Endometrial microvascular endothelial cells (primary cell): ENCODE data around the gene RDH12. TPM values are rescaled to one million over a fixed set of nuclear protein-coding genes. Genes with fewer than 3 reads are reported as not detected.
"Not testable (repeated sequence)": the region's sequence is repeated elsewhere in the genome, so short reads cannot be mapped to it uniquely, and the experiment has no call there.

Experiments
- in situ Hi-C: cut with HindIII; loops from 2 replicates; pipeline ENCODE4 v1.10.0; 2017; ENCODE audit warnings: low sequenced_read_pairs, low pct_unique_long_range_greater_than_20kb; ENCODE audit errors: inconsistent ontology term
- total RNA-seq: library from RNA; depleted of rRNA; stranded (reverse); fragments of >200 nt; gene quantifications from one replicate; pipeline ENCODE4 v1.2.3, GENCODE V29; 2015; ENCODE audit errors: inconsistent ontology term

Gene RDH12
- total RNA-seq: not detected

- in situ Hi-C loops: not testable (repeated sequence)
Measured at GRCh38 chr14:67701492-67701891, at the start of gene RDH12. RDH12 (plus strand) TSS chr14:67701886; CDS start chr14:67722643, 20,757 bp downstream.

GRCh38 chr14:67652189-67652588, 49.5 kb upstream of the RDH12 start:
- in situ Hi-C loops: no loop called here

GRCh38 chr14:67653651-67654280, 47.9 kb upstream of the RDH12 start:
- in situ Hi-C loops: no loop called here

- in situ Hi-C loops: no loop called here
Measured at GRCh38 chr14:67663633-67664032, 38.1 kb upstream of the RDH12 start.

- in situ Hi-C loops: no loop called here
Measured at GRCh38 chr14:67665868-67666267, 35.8 kb upstream of the RDH12 start.

- in situ Hi-C loops: no loop called here
Measured at GRCh38 chr14:67666750-67667449, 34.8 kb upstream of the RDH12 start.

- in situ Hi-C loops: no loop called here
Measured at GRCh38 chr14:67668559-67668958, 33.1 kb upstream of the RDH12 start.

- in situ Hi-C loops: no loop called here
Measured at GRCh38 chr14:67673451-67673850, 28.2 kb upstream of the RDH12 start.

- in situ Hi-C loops: no loop called here
Measured at GRCh38 chr14:67674139-67674479, 27.6 kb upstream of the RDH12 start.

GRCh38 chr14:67674480-67675218, 27.0 kb upstream of the RDH12 start, which contains the start of gene VTI1B:
VTI1B (minus strand) TSS chr14:67674632; CDS start chr14:67674489, 143 bp downstream.
- in situ Hi-C loops: no loop called here

- in situ Hi-C loops: no loop called here
Measured at GRCh38 chr14:67675219-67675582, 26.5 kb upstream of the RDH12 start.

- in situ Hi-C loops: no loop called here
Measured at GRCh38 chr14:67679006-67679405, 22.7 kb upstream of the RDH12 start.

GRCh38 chr14:67680121-67680602, 21.5 kb upstream of the RDH12 start:
- in situ Hi-C loops: no loop called here

GRCh38 chr14:67680941-67681340, 20.7 kb upstream of the RDH12 start:
- in situ Hi-C loops: no loop called here

- in situ Hi-C loops: no loop called here
Measured at GRCh38 chr14:67683842-67684241, 17.8 kb upstream of the RDH12 start.

GRCh38 chr14:67690011-67690410, 11.7 kb upstream of the RDH12 start:
- in situ Hi-C loops: loop anchor here (10.0 kb wide), 1 partner anchor 105 kb away; no protein-coding TSS in a partner anchor

GRCh38 chr14:67694791-67695393, 6.8 kb upstream of the RDH12 start:
- in situ Hi-C loops: loop anchor here (10.0 kb wide), 1 partner anchor 110 kb away; no protein-coding TSS in a partner anchor

- in situ Hi-C loops: loop anchor here (10.0 kb wide), 1 partner anchor 111 kb away; no protein-coding TSS in a partner anchor
Measured at GRCh38 chr14:67695394-67695949, 6.2 kb upstream of the RDH12 start, which contains the start of gene RDH11. RDH11 (minus strand) TSS chr14:67695764; CDS start chr14:67695703, 61 bp downstream.

- in situ Hi-C loops: loop anchor here (10.0 kb wide), 1 partner anchor 112 kb away; no protein-coding TSS in a partner anchor
Measured at GRCh38 chr14:67697006-67697405, 4.7 kb upstream of the RDH12 start.
